H1 (cell line): ENCODE measurements around the gene CENPV. TPM values are rescaled to one million over a fixed set of nuclear protein-coding genes. Genes with fewer than 3 reads are reported as not detected.

Experiments used
- CHD2 ChIP-seq: IDR thresholded peaks from 2 replicates; pipeline ENCODE4 v1.6.1; 2012; ENCODE audit warnings: low read length, improper control_type of control experiment
- CHD7 ChIP-seq: fragments of 300-600 bp; sonication (generic); IDR thresholded peaks from 2 replicates; pipeline ENCODE4 v1.7.1; 2012; ENCODE audit warnings: low read length, moderate library complexity, mild to moderate bottlenecking, inconsistent platforms; ENCODE audit not compliant: insufficient replicate concordance
- SAP30 ChIP-seq: fragments of 300-600 bp; sonication (generic); IDR thresholded peaks from 2 replicates; pipeline ENCODE4 v1.7.1; 2012; ENCODE audit warnings: low read length, moderate library complexity, mild to moderate bottlenecking, inconsistent platforms; ENCODE audit not compliant: insufficient read depth, insufficient replicate concordance
- SIRT6 ChIP-seq: IDR thresholded peaks from one replicate; pipeline ENCODE4 v1.7.1; 2012; ENCODE audit warnings: low read length, inconsistent platforms
- SRF ChIP-seq: IDR thresholded peaks from 2 replicates; pipeline ENCODE4 v1.6.1; 2011; ENCODE audit warnings: mild to moderate bottlenecking, low read depth, low read length, moderate library complexity
- polyA plus RNA-seq, 7 experiments: library from polyadenylated mRNA; depleted of rRNA in 3 of 7; stranded (reverse) in 5 of 7; unstranded in 2 of 7; fragments of >200 nt in 5 of 7; fragments of 200-250 nt in 2 of 7; gene quantifications; 1 replicate in 5 of 7; 2 replicates in 1 of 7; 4 replicates in 1 of 7; pipeline versions ENCODE4 v1.2.1 to v1.2.3, GENCODE V29; 2011 to 2013; ENCODE audit warnings: missing spikeins in 2 of 7, mixed read lengths in 2 of 7
- total RNA-seq: library from RNA; stranded (reverse); fragmentation: NEBNext Ultra II Directional; extraction: Animal tissue kit (Norgen Biotek cat#: 25700); gene quantifications from 2 replicates; pipeline ENCODE4 v1.2.1, GENCODE V29; 2021

Gene CENPV
- total and polyA plus RNA-seq, 2 of the 8 experiments (the other 6 are each of a cell fraction or from before 2014, with no cell fraction given), result 249 to 260 TPM

GRCh38 chr17:16297367-16298139 is 55.7 kb downstream of the CENPV start (continued):
- TF ChIP-seq SAP30 (no peak), SIRT6 (no peak), CHD7 (no peak), SRF (no peak), CHD2 (no peak)
